Stimulated activated CD4-positive, alpha-beta T cell treated with anti-CD3 and anti-CD28 coated beads, Interleukin-1b, Interleukin-23, amount 100 ng/mL, for 24 hours (primary cell): ENCODE data around the gene LAMB1.
A peak's percentile ranks its signal among the peaks of the same experiment; 100 is the strongest.
"Not testable (repeated sequence)": the region's sequence is repeated elsewhere in the genome, so short reads cannot be mapped to it uniquely, and the experiment has no call there.

Experiments
- DNase-seq, 4 experiments: peaks; one replicate each; pipeline ENCODE4 v3.0.0-alpha.2; 2020; ENCODE audit warnings: low read depth in 4 of 4, low spot score in 1 of 4

The LAMB1 gene

GRCh38 chr7:107922886-107923285 is 80.1 kb downstream of the LAMB1 start:
- no peak for DNase-seq

GRCh38 chr7:107921826-107922225 is 81.1 kb downstream of the LAMB1 start:
- not testable (repeated sequence) for DNase-seq

DNA sequence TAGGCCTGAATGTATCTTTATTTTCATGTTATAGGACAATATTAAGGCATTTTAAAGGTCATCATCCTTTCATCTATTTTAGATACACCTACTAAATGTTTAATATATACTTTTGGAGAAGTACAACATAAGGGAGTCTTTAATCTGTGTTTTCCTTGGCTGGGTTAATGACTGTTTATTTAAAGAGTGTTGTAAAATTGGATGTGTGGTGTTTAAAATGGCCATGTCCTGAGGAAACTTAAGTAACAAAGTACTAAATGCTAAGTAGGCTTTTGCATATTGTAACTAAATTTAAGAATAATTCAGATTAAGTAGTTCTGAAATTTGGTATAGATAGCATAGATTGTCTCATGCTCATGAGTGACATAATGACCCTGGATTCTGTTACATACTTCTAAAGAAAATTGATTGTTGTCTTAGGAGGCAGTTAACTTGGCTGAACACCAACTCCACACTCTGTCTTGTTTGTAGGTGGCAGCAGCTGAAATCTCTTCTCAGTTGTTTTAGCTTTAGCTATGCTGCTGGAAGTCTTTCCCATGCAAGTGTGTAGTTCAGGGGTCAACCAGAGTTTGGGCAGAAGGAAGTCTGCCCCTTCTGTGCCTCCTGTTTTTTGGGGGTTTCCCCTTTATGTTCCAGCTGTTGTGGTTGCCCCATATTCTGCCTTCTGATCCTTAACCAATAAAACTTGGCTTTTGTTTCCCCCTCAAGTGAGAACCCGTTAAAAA is 82.8 kb downstream of the LAMB1 start:
- no peak for DNase-seq

DNA sequence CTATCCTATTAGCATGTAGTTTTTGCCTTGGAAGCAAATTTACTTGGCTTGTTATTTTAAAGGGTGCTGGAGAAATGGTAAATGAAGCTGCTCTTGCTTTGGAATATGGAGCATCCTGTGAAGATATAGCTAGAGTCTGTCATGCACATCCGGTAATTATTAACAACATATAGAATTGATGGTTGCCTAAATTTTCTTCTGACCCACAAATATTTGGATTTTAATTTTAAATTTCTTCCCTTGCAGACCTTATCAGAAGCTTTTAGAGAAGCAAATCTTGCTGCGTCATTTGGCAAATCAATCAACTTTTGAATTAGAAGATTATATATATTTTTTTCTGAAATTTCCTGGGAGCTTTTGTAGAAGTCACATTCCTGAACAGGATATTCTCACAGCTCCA is 84.0 kb downstream of the LAMB1 start:
- no peak for DNase-seq

DNA sequence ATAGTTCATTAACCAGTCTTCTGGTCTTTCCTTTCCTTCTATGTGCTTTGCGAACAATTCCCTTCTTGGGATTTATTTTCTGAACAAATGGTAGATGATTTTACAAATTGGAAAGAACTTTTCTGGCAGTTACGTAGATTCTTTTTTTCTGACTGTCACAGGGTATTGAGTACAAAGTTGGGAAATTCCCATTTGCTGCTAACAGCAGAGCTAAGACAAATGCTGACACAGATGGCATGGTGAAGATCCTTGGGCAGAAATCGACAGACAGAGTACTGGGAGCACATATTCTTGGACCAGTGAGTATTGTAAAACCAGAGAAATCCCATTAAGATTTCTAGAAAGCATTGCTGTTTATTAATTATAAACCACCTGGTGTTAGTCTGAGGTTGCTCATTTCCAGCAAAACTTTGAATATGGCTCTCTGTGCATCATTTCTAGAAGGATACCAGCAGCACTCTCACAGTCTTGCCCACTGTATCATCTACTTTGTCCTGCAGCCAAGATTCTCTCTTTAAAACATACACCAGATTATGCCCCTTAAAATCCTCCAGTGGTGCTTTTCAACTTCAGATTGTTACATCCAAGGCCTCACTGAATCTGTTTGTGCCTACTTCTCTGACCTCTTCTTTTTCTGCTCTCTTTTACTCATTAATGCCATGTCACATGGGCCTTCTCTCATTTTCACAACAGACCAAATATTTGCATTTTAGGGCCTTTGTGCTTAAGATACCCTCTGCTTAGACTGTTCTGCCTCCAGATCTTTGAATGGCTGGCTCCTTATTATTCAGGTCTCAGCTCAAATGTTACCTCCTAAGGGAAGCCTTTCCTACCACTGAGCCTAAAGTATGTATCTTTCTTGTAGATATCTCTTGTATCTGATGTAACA is 85.0 kb downstream of the LAMB1 start:
- no peak for DNase-seq

DNA sequence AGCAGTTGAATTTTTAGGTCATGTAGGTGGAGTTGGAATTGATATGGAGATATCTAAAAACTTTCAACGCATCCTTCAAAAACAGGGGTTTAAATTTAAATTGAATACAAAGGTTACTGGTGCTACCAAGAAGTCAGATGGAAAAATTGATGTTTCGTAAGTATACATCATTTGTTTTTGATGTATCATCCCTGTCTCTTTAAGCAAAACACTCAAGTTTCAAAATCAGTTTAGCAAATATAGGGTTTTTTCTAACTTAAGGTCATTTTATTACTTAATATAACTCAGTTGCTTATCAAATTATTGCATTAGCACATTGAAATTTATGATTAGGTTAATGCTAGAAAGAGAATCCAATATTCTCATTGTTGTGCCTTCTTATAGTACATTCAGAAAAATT is 87.4 kb downstream of the LAMB1 start:
- no peak for DNase-seq

DNA sequence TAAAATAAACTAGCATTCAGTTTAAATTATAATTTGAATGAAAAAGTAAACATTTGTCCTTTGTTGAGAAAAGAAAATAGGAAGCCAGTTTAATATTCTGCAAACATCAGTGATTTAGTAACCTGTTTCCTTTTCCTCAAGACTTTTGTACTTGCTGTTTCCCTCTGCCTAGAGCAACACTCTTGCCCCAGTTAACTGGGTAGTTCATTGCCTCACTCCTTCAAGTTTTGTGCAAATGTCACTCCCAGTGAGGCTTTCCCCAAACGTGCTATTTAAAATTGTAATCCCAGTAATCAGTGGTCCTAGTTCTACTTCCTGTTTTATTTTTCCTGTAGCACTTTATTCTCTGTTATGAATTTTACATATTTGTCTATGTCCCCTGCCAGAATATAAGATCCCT is 88.1 kb downstream of the LAMB1 start:
- no peak for DNase-seq

GRCh38 chr7:107913851-107914250 is 89.1 kb downstream of the LAMB1 start:
- no peak for DNase-seq

- DNase-seq, result no peak
Observed at GRCh38 chr7:107911981-107912380, 91.0 kb downstream of the LAMB1 start.

- DNase-seq, result no peak
Observed at GRCh38 chr7:107909445-107909844, 93.5 kb downstream of the LAMB1 start.

- DNase-seq, result no peak
Observed at GRCh38 chr7:107907790-107908189, 95.2 kb downstream of the LAMB1 start.

DNA sequence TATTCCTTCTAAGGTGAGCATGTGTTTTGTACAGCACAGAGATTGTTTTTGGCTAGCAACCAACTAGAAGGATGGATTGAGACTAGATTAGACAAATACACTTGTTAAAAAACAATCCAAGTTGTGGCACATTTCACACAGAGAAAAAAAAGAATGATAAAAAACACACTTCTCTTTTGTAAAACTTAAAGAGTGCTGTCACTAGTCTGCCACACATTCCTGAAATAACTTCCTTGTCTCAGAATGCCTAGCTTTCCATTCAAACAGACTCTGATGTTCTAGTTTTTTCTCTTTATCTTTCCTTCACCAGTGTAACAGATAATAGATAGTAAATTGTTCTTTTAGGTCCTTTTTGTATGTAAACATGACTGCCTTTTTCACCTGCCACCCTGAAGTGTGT is 100.6 kb downstream of the LAMB1 start:
- no peak for DNase-seq

DNA sequence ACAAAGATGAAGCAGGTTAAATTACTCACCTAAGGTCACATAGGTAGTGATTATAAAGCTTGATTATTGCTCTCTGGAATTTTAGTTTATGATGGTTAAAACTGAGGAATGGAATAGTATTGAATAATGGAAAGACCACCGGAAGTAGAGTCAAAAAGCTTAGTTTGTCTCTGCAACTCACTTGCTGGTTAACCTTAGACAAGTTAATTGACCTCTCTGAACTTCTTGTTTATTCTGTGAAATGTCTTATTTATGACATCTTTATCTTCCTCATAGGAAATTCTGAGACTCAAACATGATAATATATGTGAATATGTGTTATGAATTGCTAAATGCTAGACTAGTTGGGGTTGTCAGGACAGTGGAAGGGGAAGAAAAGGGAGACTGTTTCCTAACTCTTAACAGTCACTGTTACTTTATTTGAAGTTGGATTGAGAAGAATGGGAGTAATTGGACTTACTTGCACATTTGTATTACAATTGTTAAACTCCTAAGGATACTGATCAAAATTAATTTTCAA is 102.4 kb downstream of the LAMB1 start:
- no peak for DNase-seq

DNA sequence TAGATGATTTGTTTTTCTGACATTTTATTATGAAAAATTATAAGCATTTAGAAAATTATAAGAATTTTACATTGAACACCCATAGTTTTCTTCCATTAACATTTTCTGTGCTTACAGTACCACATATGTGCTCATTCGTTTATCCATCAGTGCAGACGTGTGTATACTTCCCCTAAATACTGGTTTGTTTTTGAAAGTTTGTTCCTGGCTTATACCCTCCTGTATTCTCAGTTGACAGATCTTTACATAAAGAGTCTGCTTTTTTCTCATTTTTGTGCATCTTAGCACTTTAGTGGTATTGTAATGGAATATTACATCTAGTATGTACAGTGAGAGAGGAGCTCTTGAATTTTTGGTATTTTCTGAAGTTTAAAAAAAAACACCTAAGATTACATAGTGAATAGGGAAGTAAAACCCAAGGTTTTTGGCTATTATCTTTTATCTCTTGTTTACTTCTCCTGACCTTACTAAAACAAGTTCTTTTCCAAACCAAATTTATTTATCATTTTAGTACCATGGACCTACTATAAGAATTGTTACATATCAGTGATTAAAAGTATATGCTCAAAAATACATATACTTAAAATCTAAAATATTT is 103.9 kb downstream of the LAMB1 start:
- no peak for DNase-seq

DNA sequence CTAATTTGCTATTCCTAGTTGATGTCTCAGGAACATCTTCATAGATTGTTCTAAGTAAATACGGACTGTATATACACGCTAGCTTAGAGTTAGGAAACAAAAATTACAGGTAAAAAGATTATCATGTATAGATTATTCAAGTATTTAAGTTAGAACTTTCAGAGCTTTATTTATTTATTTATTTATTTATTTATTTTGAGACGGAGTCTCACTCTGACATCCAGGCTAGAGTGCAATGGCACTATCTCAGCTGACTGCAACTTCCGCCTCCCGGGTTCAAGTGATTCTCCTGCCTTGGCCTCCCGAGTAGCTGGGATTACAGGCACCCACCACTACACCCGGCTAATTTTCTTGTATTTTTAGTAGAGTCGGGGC is 110.6 kb downstream of the LAMB1 start:
- DNase-seq, result not testable (repeated sequence)

- no peak for DNase-seq
Observed at GRCh38 chr7:107891636-107892366, 111.2 kb downstream of the LAMB1 start.

- DNase-seq, result peak; percentile 79 to 92 (median 88)
Observed at GRCh38 chr7:107890962-107891635, 111.9 kb downstream of the LAMB1 start, which contains the start of gene DLD. Gene DLD, plus strand, starts transcription at chr7:107891183. Its CDS starts 68 bp downstream, at chr7:107891251.

GRCh38 chr7:107890493-107890961 is 112.4 kb downstream of the LAMB1 start:
- DNase-seq, result no peak

- DNase-seq, result no peak
Observed at GRCh38 chr7:107889992-107890391, 113.0 kb downstream of the LAMB1 start.

GRCh38 chr7:107887827-107888226 is 115.1 kb downstream of the LAMB1 start:
- DNase-seq, result not testable (repeated sequence)
